Hippocampal formation (tissue), 2 donors: Measurements from ENCODE around the gene DALRD3.

Experiments
- DNase-seq, 2 donors: peaks; one replicate each; lab custom pipeline; 2025; lab: John Stamatoyannopoulos, UW

DALRD3 gene

DNA sequence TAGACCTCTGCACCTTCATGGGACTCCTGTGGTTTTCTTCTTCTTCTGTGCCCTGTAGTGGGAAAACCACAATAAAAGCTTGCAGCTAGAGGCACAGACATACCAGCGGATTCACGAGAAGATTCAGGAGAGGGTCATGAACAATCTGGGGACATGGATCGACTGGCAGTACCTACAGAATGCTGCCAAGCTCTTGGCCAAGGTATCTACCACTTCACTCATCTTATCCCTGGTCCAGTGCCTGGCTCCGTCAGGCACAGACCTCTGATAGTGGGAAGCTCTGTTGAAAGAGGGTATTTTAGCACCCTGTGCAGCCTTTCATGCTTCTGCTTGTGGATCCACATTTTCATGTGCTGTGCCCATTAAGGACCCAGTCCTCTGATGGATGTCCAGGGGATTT is 38.1 kb downstream of the DALRD3 start:
- DNase-seq = no peak

DNA sequence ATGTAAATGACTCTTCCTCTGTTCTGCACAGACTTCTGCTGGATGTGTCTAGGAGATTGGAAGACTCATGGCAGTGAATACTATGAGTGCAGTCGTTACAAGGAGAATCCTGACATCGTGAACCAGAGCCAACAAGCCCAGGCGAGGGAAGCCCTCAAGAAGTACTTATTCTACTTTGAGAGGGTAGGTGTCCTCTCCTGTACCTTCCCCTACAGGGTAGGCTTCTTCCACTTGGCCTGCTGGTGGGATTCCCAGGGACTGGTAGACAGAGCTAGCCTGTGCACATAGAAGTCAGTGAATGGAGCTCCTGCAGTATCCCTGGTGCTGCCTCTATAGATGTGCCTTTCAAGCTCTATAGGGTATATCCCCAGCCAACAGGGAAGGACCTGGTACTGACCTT is 38.9 kb downstream of the DALRD3 start:
- no peak for DNase-seq

DNA sequence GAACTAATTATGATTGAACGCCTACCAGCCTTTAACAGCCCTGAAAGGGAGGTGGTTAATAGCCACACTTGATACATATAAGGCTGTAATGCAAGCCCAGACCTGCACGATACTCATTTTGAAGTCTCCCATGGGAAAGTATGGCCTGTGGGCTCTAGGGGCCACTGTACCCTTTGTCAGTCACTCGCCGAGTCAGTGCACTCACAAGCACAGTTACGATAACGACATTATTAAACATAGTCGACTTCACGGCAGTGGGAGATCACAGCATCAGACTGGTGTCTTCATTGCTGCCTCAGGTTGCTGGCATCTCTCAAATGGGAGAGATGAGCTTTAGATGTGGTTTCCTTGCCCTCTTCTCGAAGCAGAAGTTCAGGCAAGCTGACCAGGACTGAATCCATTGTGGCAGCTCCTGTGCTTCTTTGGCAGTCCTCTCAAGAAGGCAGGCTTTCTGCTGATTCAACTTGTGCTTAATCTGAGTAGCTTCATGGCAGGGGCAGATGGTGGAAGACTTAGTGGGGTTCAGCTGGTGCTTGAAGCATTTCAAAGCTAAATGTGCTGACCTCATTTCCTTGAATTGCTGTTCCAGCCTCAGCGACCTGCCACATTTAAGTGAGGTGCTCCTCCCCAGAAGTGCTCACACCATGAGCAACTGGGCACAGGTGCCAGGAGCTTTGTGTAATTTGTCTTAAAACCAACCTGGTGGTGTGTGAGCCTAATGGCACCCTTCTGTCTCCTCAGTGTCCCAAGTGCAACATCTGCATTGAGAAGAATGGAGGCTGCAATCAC is 44.1 kb downstream of the DALRD3 start:
- no peak for DNase-seq

DNA sequence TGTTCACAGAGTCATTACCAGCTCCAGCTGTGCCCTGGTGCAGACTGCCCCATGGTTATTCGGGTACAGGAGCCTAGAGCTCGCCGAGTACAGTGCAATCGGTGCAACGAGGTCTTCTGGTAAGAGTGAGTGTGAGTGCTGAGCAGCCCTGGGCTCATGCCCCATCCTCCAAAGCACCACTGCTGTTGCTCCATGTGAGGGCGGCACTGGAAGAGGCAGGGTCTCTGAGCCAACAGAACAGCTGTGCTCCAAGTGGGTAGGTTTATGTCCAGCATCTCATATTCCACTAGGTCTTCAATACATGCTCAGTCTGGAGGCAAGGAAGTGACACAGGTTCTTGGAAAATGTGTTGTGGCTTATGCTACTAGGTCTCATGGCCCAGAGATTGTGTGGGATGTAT is 47.8 kb downstream of the DALRD3 start:
- no peak for DNase-seq

DNA sequence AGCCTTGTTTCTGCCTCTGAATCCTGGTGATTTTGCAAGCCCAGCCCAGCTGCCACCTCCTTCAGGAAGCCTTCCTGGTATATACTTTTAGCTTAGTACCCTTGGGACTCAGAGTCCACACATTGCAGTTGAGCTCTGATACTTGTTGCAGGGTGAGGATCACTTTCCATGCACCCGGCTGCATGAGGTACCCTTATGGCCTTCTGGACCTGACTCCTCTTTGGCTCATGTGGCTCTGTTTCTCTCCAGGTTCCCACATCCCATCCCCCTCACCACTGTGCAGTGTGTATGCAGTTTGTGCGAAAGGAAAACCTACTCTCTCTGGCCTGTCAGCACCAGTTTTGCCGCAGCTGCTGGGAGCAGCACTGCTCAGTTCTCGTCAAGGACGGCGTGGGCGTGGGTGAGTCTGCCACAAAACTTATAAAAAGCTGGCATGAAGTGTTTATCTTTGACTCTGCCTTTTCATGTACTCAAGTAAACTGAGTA is 51.5 kb downstream of the DALRD3 start:
- no peak for DNase-seq

DNA sequence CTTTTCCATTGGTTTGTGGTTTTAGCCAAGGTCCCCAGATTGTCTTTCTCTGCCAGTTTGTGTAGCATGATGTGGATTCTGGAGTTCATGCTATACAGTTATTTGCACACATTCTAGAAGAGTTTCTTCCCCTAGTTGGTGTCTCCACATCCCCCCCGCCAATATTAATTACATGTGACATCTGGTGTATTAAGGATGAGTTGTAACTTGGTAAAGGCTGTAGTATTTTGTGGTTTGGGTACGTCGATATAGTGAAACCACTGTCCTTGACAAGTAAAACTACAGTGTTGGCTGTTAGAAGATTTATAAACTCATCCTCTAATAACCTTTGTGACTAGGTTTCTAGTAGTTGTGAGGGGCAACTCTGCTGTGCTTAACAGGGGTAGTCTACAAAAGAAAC is 52.0 kb downstream of the DALRD3 start:
- no peak for DNase-seq
